Osteoblast (primary cell): Measurements from ENCODE around the gene REXO2. TPM values are rescaled to one million over a fixed set of nuclear protein-coding genes. Genes with fewer than 3 reads are reported as not detected.

ENCODE experiments used
- DNase-seq: peaks from one replicate; pipeline ENCODE4 v3.0.0; 2011; ENCODE audit warnings: low spot score, mixed read lengths; ENCODE audit not compliant: insufficient read length; ENCODE audit errors: missing footprints
- H2AFZ ChIP-seq: 2 replicates; pipeline ENCODE4 v1.6.0; 2011; ENCODE audit warnings: mild to moderate bottlenecking, low read length
- H3K27ac ChIP-seq: 2 replicates; pipeline ENCODE4 v1.5.1; 2011; ENCODE audit warnings: mild to moderate bottlenecking, low read depth, low read length, moderate library complexity
- H3K27me3 ChIP-seq: 2 replicates; pipeline ENCODE4 v1.6.0; 2012; ENCODE audit warnings: mild to moderate bottlenecking, control low read depth, inconsistent platforms, low read length, moderate library complexity; ENCODE audit not compliant: insufficient read depth
- H3K36me3 ChIP-seq: 2 replicates; pipeline ENCODE4 v1.5.1; 2011; ENCODE audit warnings: mild to moderate bottlenecking, low read length, control low read depth, moderate library complexity; ENCODE audit not compliant: insufficient read depth
- H3K4me1 ChIP-seq: 2 replicates; pipeline ENCODE4 v1.5.1; 2011; ENCODE audit warnings: mild to moderate bottlenecking, low read length, control low read depth, moderate library complexity; ENCODE audit not compliant: insufficient read depth
- H3K4me2 ChIP-seq: 2 replicates; pipeline ENCODE4 v1.6.0; 2011; ENCODE audit warnings: mild to moderate bottlenecking, low read length; ENCODE audit not compliant: insufficient read depth
- H3K4me3 ChIP-seq: fragments of 200-600 bp; sonication (generic); 3 replicates; pipeline ENCODE4 v1.5.1; 2012; ENCODE audit warnings: mild to moderate bottlenecking, low read length, inconsistent platforms; ENCODE audit not compliant: insufficient read depth
- H3K79me2 ChIP-seq: 2 replicates; pipeline ENCODE4 v1.6.0; 2012; ENCODE audit warnings: mild to moderate bottlenecking, low read length, control low read depth, inconsistent platforms; ENCODE audit not compliant: insufficient read depth
- H3K9me3 ChIP-seq: 2 replicates; pipeline ENCODE4 v1.5.1; 2011; ENCODE audit warnings: low read depth, low read length, control low read depth
- H4K20me1 ChIP-seq: 2 replicates; pipeline ENCODE4 v1.6.0; 2012; ENCODE audit warnings: mild to moderate bottlenecking, low read length, control low read depth; ENCODE audit not compliant: insufficient read depth
- total RNA-seq: library from RNA; depleted of rRNA; stranded (reverse); fragments of >200 nt; gene quantifications from 2 replicates; pipeline ENCODE4 v1.2.3, GENCODE V29; 2012
- TF ChIP-seq, protein P1 (sequence below): IDR thresholded peaks from 2 replicates; pipeline ENCODE4 v1.5.1; 2011; ENCODE audit warnings: mild to moderate bottlenecking, low read depth, low read length, moderate library complexity; ENCODE audit errors: extremely low read depth

Gene REXO2
- total RNA-seq, 1 donor = 177 TPM

DNA sequence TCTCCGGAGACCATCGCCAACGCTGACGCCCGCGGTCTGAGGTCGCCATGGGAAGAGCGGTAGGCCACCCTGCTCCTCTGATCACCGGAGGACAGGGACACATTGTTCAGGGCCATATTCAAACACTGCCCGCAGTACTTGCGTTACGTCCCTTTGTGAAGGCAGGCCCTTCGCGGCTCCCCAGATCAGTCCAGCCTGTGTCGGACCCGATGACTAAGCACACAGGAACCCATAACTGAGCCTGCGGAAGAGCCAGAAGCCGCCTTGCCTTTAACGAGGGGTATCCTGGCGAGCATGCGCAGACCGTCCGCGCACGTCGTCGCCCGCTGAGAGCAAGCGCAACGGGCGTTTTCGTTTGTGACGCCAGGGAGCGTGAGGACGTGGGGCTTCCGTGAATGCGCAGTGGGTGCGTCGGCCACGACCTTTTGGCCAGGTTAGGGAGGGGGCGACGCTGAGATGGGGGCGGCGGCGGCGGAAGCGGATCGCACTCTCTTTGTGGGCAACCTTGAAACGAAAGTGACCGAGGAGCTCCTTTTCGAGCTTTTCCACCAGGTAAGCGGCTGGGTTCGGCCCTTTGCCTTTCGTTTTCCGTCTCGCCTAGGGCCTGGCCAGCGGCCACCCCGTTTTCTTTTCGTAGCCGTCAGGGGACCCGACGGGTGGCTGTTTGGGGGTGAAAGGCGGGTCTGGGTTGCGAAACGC lies 38.9 kb upstream of the REXO2 start, which contains the start of the genes C11orf71 and RBM7:
Gene C11orf71 (minus strand): TSS at position 296 of the 699 bp plus-strand sequence. CDS start 180 bp downstream, at position 116.
Gene RBM7 (plus strand): TSS at position 451 of the 699 bp plus-strand sequence. CDS start 6 bp downstream, at position 457.
- Histone ChIP-seq H3K9me3 (no peaks in the 10 kb centered on the region), H3K4me1 (peaks cover 42% of the 10 kb centered on the region)
- TF ChIP-seq, protein P1, sequence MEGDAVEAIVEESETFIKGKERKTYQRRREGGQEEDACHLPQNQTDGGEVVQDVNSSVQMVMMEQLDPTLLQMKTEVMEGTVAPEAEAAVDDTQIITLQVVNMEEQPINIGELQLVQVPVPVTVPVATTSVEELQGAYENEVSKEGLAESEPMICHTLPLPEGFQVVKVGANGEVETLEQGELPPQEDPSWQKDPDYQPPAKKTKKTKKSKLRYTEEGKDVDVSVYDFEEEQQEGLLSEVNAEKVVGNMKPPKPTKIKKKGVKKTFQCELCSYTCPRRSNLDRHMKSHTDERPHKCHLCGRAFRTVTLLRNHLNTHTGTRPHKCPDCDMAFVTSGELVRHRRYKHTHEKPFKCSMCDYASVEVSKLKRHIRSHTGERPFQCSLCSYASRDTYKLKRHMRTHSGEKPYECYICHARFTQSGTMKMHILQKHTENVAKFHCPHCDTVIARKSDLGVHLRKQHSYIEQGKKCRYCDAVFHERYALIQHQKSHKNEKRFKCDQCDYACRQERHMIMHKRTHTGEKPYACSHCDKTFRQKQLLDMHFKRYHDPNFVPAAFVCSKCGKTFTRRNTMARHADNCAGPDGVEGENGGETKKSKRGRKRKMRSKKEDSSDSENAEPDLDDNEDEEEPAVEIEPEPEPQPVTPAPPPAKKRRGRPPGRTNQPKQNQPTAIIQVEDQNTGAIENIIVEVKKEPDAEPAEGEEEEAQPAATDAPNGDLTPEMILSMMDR = no peak

DNA sequence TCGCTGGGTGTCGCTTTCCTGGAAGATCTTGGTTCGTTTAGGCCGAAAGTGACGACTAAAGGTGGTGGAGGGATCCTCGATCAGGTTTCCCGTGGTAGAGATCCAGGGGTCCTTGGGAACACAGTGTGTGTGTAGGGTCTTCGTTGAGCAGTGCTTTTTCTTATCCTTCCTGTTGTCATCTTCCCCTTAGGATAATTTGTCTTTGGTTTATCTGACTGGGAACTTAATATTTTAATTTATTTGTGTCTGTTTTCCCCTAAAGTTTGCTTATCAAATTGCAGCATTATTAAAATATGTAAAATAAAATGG lies 38.4 kb upstream of the REXO2 start:
- Histone ChIP-seq H3K36me3 (peaks cover 33% of the 10 kb centered on the region), H3K9me3 (no peaks in the 10 kb centered on the region), H3K79me2 (peaks cover 69% of the 10 kb centered on the region), H3K4me3 (peak overlapping the region; percentile 84), H3K27ac (peak overlapping the region; percentile 98), H4K20me1 (peaks cover 2% of the 10 kb centered on the region), H3K27me3 (no peaks in the 10 kb centered on the region), H3K4me1 (peaks cover 42% of the 10 kb centered on the region), H3K4me2 (peak overlapping the region; percentile 84), H2AFZ (peak overlapping the region; percentile 72)
- TF ChIP-seq, protein P1 = no peak
- no peak for DNase-seq

More for the DNA sequence above, 38.9 kb upstream of the REXO2 start, which contains the start of the genes C11orf71 and RBM7:
- Histone ChIP-seq H3K27me3 (no peaks in the 10 kb centered on the region), H3K79me2 (peaks cover 64% of the 10 kb centered on the region), H3K4me2 (peak within 1 kb of the TSS; percentile 91), H3K27ac (peak within 1 kb of the TSS; percentile 98), H3K4me3 (peak within 1 kb of the TSS; percentile 84), H3K36me3 (peaks cover 28% of the 10 kb centered on the region), H2AFZ (peak within 1 kb of the TSS; percentile 88), H4K20me1 (peaks cover 2% of the 10 kb centered on the region)
- peak; percentile 94 for DNase-seq

DNA sequence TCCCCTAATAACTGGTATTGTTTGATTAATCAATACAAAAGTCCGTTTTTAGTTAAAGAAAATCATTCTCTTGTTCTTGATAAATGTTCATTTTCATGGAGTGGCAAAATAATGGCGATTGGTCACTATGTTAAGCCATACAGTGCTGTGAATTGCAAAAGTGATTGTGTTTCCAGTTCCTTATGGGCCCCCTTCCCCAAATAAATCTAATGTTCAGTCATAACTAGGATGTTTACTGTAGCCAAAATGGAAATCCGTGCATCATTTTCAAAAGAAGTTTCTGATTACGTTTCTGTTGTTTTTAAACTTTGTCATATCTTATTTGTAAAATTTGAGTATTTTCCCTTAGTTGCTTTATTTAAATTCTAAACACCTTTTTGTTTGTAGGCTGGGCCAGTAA lies 38.0 kb upstream of the REXO2 start:
- Histone ChIP-seq H3K36me3 (peaks cover 38% of the 10 kb centered on the region), H2AFZ (no peak overlapping the region), H3K27ac (peak overlapping the region; percentile 98), H3K4me2 (peak overlapping the region; percentile 84), H3K79me2 (peaks cover 73% of the 10 kb centered on the region), H3K9me3 (no peaks in the 10 kb centered on the region), H4K20me1 (peaks cover 2% of the 10 kb centered on the region), H3K27me3 (no peaks in the 10 kb centered on the region), H3K4me3 (peak overlapping the region; percentile 84), H3K4me1 (peaks cover 42% of the 10 kb centered on the region)
- no peak for DNase-seq
- TF ChIP-seq, protein P1 = no peak

DNA sequence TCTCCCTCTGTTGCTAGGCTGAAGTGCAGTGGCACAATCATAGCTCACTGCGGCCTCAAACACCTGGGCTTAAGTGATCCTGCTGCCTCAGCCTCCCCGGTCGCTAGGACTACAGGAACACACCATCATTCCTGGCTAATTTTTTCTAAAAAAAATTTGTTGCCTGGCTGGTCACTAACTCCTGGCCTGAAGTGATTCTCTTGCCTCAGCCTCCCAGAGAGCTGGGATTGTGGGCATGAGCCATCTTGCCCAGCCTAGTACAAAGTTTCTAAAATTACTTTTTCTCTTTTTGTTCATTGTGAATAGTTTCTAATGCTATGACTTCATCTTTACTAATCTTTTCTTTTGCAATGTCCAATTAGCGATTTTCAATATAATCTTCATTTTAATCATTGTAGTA lies 26.3 kb upstream of the REXO2 start:
- no peak overlapping the region for H3K4me2 ChIP-seq
- H3K4me3 ChIP-seq = no peak overlapping the region
- TF ChIP-seq, protein P1 = no peak
- no peak overlapping the region for H3K27ac ChIP-seq
- H3K4me1 ChIP-seq = peaks cover 3% of the 10 kb centered on the region
- no peaks in the 10 kb centered on the region for H3K27me3 ChIP-seq
- no peaks in the 10 kb centered on the region for H3K9me3 ChIP-seq
- no peaks in the 10 kb centered on the region for H4K20me1 ChIP-seq
- no peak for DNase-seq
- no peaks in the 10 kb centered on the region for H3K79me2 ChIP-seq
- H3K36me3 ChIP-seq = peaks cover 24% of the 10 kb centered on the region
- H2AFZ ChIP-seq = no peak overlapping the region
